IMR-90 (cell line): ENCODE results near the gene CPXM1. TPM values are rescaled to one million over a fixed set of nuclear protein-coding genes. Genes with fewer than 3 reads are reported as not detected.

Experiments
- ATAC-seq: fragments of 200-7000 bp; cut with Tn5 transposase; 2 replicates; pipeline ENCODE4 v1.9.1; 2020; ENCODE audit warnings: low read depth, mild to moderate bottlenecking, moderate library complexity
- BruUV-seq: library from RNA; stranded (reverse); fragments of 400-500 nt; replicated peaks from 2 replicates; lab custom pipeline; 2021; lab: Mats Ljungman, UMichigan
- CTCF ChIA-PET: fragments of 300-600 bp; formaldehyde crosslinking; extraction: SDS; loops from one replicate; lab custom pipeline; 2021; ENCODE audit warnings: antibody characterized with exemption; lab: Yijun Ruan, JAX
- POLR2A ChIA-PET: fragments of 300-600 bp; sonication (Branson Sonifier 250); formaldehyde crosslinking; loops from one replicate; lab custom pipeline; 2022; ENCODE audit warnings: antibody characterized with exemption; ENCODE audit not compliant: unreplicated experiment; lab: Charles Lee
- DNase-seq: peaks from one replicate; pipeline ENCODE4 v3.0.0; 2013
- H2AFZ ChIP-seq: replicated peaks from 2 replicates; pipeline ENCODE3; 2013; ENCODE audit warnings: low read length, mild to moderate bottlenecking; ENCODE audit not compliant: poor library complexity
- H2AK5ac ChIP-seq: 2 replicates; pipeline ENCODE4 v1.6.1; 2013; ENCODE audit warnings: low read depth, low read length, inconsistent platforms
- H2AK9ac ChIP-seq: replicated peaks from 2 replicates; pipeline ENCODE3; 2013; ENCODE audit warnings: mild to moderate bottlenecking, low read depth, low read length, moderate library complexity; ENCODE audit not compliant: poor library complexity
- H2BK120ac ChIP-seq: 2 replicates; pipeline ENCODE4 v1.6.1; 2013; ENCODE audit warnings: low read depth, low read length, inconsistent platforms
- H2BK15ac ChIP-seq: 3 replicates; pipeline ENCODE4 v1.6.1; 2013; ENCODE audit warnings: low read depth, low read length, inconsistent platforms
- H2BK20ac ChIP-seq: 2 replicates; pipeline ENCODE4 v1.6.1; 2013; ENCODE audit warnings: low read depth, mild to moderate bottlenecking, inconsistent platforms, low read length, moderate library complexity
- H2BK5ac ChIP-seq: 2 replicates; pipeline ENCODE4 v1.6.1; 2013; ENCODE audit warnings: mild to moderate bottlenecking, low read depth, low read length, inconsistent platforms; ENCODE audit not compliant: poor library complexity, severe bottlenecking
- H3K14ac ChIP-seq: replicated peaks from 2 replicates; pipeline ENCODE4 v1.6.1; 2013; ENCODE audit warnings: low read depth, low read length, inconsistent platforms
- H3K18ac ChIP-seq: 2 replicates; pipeline ENCODE4 v1.6.1; 2013; ENCODE audit warnings: low read depth, low read length, control low read depth
- H3K23ac ChIP-seq: 2 replicates; pipeline ENCODE4 v1.6.1; 2013; ENCODE audit warnings: low read depth, low read length, inconsistent platforms
- H3K27ac ChIP-seq: 2 replicates; pipeline ENCODE4 v1.5.1; 2013; ENCODE audit warnings: mild to moderate bottlenecking, control low read depth, low read length; ENCODE audit not compliant: insufficient read depth
- H3K27me3 ChIP-seq: 2 replicates; pipeline ENCODE4 v1.6.1; 2013; ENCODE audit warnings: low read length; ENCODE audit not compliant: control insufficient read depth, insufficient read depth
- H3K36me3 ChIP-seq: 2 replicates; pipeline ENCODE4 v1.6.1; 2013; ENCODE audit warnings: low read length, mixed read lengths; ENCODE audit not compliant: control insufficient read depth, insufficient read depth
- H3K4ac ChIP-seq: 2 replicates; pipeline ENCODE4 v1.6.1; 2013; ENCODE audit warnings: low read depth, low read length, inconsistent platforms
- H3K4me1 ChIP-seq: 2 replicates; pipeline ENCODE4 v1.6.1; 2013; ENCODE audit warnings: low read length, mixed read lengths; ENCODE audit not compliant: control insufficient read depth, insufficient read depth
- H3K4me2 ChIP-seq: 2 replicates; pipeline ENCODE4 v1.6.1; 2013; ENCODE audit warnings: low read depth, mild to moderate bottlenecking, control low read depth, low read length, moderate library complexity
- H3K4me3 ChIP-seq: 2 replicates; pipeline ENCODE4 v1.5.1; 2013; ENCODE audit warnings: low read depth, mild to moderate bottlenecking, control low read depth, low read length, moderate library complexity; ENCODE audit not compliant: insufficient read depth
- H3K56ac ChIP-seq: 2 replicates; pipeline ENCODE4 v1.6.1; 2013; ENCODE audit warnings: low read length, inconsistent platforms; ENCODE audit not compliant: insufficient read depth; ENCODE audit errors: extremely low read depth
- H3K79me1 ChIP-seq, 2 experiments: 2 replicates each; pipeline ENCODE4 v1.6.1; 2013; ENCODE audit warnings: low read length in 2 of 2, inconsistent platforms in 1 of 2, low read depth in 1 of 2
- H3K9ac ChIP-seq: 2 replicates; pipeline ENCODE4 v1.6.1; 2013; ENCODE audit warnings: low read depth, low read length, control low read depth
- H3K9me1 ChIP-seq: 2 replicates; pipeline ENCODE4 v1.6.1; 2013; ENCODE audit warnings: low read length, inconsistent platforms; ENCODE audit not compliant: insufficient read depth
- H3K9me3 ChIP-seq: 2 replicates; pipeline ENCODE4 v1.6.1; 2013; ENCODE audit warnings: low read length; ENCODE audit not compliant: control insufficient read depth, insufficient read depth
- H4K20me1 ChIP-seq: 2 replicates; pipeline ENCODE4 v1.6.1; 2013; ENCODE audit warnings: low read length, inconsistent platforms; ENCODE audit not compliant: insufficient read depth
- H4K5ac ChIP-seq: 2 replicates; pipeline ENCODE4 v1.6.1; 2013; ENCODE audit warnings: mild to moderate bottlenecking, low read depth, low read length, control low read depth
- H4K8ac ChIP-seq, 2 experiments: 2 replicates each; pipeline ENCODE4 v1.6.1; 2013; ENCODE audit warnings: low read depth in 2 of 2, low read length in 2 of 2, control low read depth in 1 of 2, inconsistent platforms in 1 of 2
- H4K91ac ChIP-seq: 2 replicates; pipeline ENCODE4 v1.6.1; 2013; ENCODE audit warnings: low read depth, low read length, inconsistent platforms; ENCODE audit not compliant: insufficient read depth
- BHLHE40 ChIP-seq: fragments of 150-350 bp; IDR thresholded peaks from 2 replicates; pipeline ENCODE4 v1.6.1; 2016; ENCODE audit warnings: mild to moderate bottlenecking, low read depth, low read length
- CEBPB ChIP-seq: IDR thresholded peaks from 2 replicates; pipeline ENCODE4 v1.6.1; 2012; ENCODE audit warnings: low read depth, low read length, improper control_type of control experiment
- CHD1 ChIP-seq: IDR thresholded peaks from 2 replicates; pipeline ENCODE4 v1.6.1; 2012; ENCODE audit warnings: low read depth, low read length, improper control_type of control experiment
- FOS ChIP-seq: fragments of 150-350 bp; IDR thresholded peaks from 2 replicates; pipeline ENCODE4 v1.6.1; 2016; ENCODE audit warnings: low read depth, low read length
- MAFK ChIP-seq: IDR thresholded peaks from 2 replicates; pipeline ENCODE4 v1.6.1; 2012; ENCODE audit warnings: low read depth, low read length, improper control_type of control experiment
- MAZ ChIP-seq: IDR thresholded peaks from 2 replicates; pipeline ENCODE4 v1.6.1; 2012; ENCODE audit warnings: low read depth, mild to moderate bottlenecking, low read length, improper control_type of control experiment, moderate library complexity, borderline replicate concordance
- MXI1 ChIP-seq: IDR thresholded peaks from 2 replicates; pipeline ENCODE4 v1.6.1; 2012; ENCODE audit warnings: low read depth, mild to moderate bottlenecking, low read length, moderate library complexity, borderline replicate concordance
- NFE2L2 ChIP-seq: fragments of 150-350 bp; IDR thresholded peaks from 2 replicates; pipeline ENCODE4 v1.6.1; 2016; ENCODE audit warnings: low read depth, mild to moderate bottlenecking, low read length
- POLR2A ChIP-seq: IDR thresholded peaks from 2 replicates; pipeline ENCODE4 v1.6.1; 2012; ENCODE audit warnings: mild to moderate bottlenecking, low read depth, low read length
- RAD21 ChIP-seq: IDR thresholded peaks from 2 replicates; pipeline ENCODE4 v1.6.1; 2012; ENCODE audit warnings: low read length, improper control_type of control experiment
- RCOR1 ChIP-seq: IDR thresholded peaks from 2 replicates; pipeline ENCODE4 v1.6.1; 2012; ENCODE audit warnings: mild to moderate bottlenecking, low read length, improper control_type of control experiment; ENCODE audit not compliant: insufficient replicate concordance
- RFX5 ChIP-seq: IDR thresholded peaks from 2 replicates; pipeline ENCODE4 v1.8.0; 2012; ENCODE audit warnings: low read depth, mild to moderate bottlenecking, low read length, moderate library complexity
- SMC3 ChIP-seq: fragments of 150-350 bp; IDR thresholded peaks from 2 replicates; pipeline ENCODE4 v1.6.1; 2016; ENCODE audit warnings: low read depth, mild to moderate bottlenecking, antibody characterized with exemption, low read length, moderate library complexity
- WGBS, 2 experiments: methylation state at CpG; one replicate each; pipeline versions ENCODE4 v1.1.5 to v1.1.7; 2013; ENCODE audit warnings: missing lambda C conversion rate in 2 of 2; ENCODE audit not compliant: insufficient read length in 1 of 2; ENCODE audit errors: extremely low coverage in 2 of 2; 5-methylcytosine and 5-hydroxymethylcytosine counted together
- dilution Hi-C: fragments of 300-500 bp; cut with HindIII; formaldehyde crosslinking; loops from one replicate; pipeline ENCODE4 v1.14.3; 2018; ENCODE audit warnings: low sequenced_read_pairs; ENCODE audit not compliant: unreplicated experiment
- in situ Hi-C: fragments of 300-500 bp; cut with MboI; formaldehyde crosslinking; loops from 3 replicates; pipeline ENCODE4 v1.14.3; 2019; ENCODE audit warnings: low sequenced_read_pairs, inconsistent platforms, mixed read lengths
- intact Hi-C: fragments of 100-400 bp; cut with micrococcal nuclease; formaldehyde crosslinking; loops from 2 replicates; pipeline ENCODE4 v1.10.0; 2022
- polyA plus RNA-seq, 3 experiments: library from polyadenylated mRNA; depleted of rRNA; stranded (reverse); fragments of >200 nt; gene quantifications; 2 replicates each; pipeline ENCODE4 v1.2.3, GENCODE V29; 2012; ENCODE audit warnings: low replicate concordance in 1 of 3
- total RNA-seq: library from RNA; depleted of rRNA; stranded (reverse); fragments of >200 nt; gene quantifications from 2 replicates; pipeline ENCODE4 v1.2.3, GENCODE V29; 2012
- TF ChIP-seq, protein P1 (sequence below): fragments of 150-350 bp; IDR thresholded peaks from 2 replicates; pipeline ENCODE4 v1.6.1; 2016; ENCODE audit warnings: low read depth, mild to moderate bottlenecking, low read length, moderate library complexity, borderline replicate concordance
- TF ChIP-seq, protein P2 (sequence below): fragments of 150-350 bp; IDR thresholded peaks from 2 replicates; pipeline ENCODE4 v1.6.1; 2017; ENCODE audit warnings: mild to moderate bottlenecking, antibody characterized with exemption, low read length, low read depth
- TF ChIP-seq, protein P3 (sequence below): conservative IDR thresholded peaks from 2 replicates; pipeline ENCODE4 v1.5.1; 2012; ENCODE audit warnings: mild to moderate bottlenecking, low read depth, low read length, improper control_type of control experiment

The CPXM1 gene
- total and polyA plus RNA-seq, 2 of the 4 experiments (the other 2 are of a cell fraction): 1.1 to 4.6 TPM

DNA sequence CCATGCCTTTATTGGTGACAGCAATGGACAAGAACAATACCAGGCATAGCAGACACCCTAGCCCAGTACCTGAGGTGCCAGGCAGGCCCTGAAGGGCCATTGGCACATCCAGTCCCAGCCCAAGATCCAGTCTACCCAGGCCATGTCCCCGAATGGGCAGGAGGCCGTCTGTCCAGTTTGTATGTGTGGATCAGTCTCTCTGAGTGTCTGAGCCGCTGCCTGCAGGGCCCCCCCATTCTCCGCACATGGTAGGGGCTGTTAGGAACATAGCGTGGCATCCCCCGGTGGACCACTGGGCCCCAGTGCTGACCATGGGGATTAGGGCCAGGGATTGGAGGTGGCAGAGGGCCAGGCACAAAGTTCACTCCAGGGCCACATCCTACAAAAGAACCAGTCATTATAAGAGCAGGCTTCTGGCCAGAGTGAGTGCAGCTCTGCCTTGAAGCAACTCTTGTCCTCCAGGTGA lies 34.9 kb upstream of the CPXM1 start:
- DNase-seq (no peak), ATAC-seq (no peak)
- Histone ChIP-seq H3K18ac (no peak overlapping the region), H3K4me2 (no peak overlapping the region), H3K79me1 (peaks cover 7 to 23% of the 10 kb centered on the region in 2 experiments; a peak in 3 of 4 replicates), H3K27me3 (no peaks in the 10 kb centered on the region), H3K9me1 (peaks cover 30% of the 10 kb centered on the region), H2AK5ac (no peak overlapping the region), H3K4me1 (peaks cover 12% of the 10 kb centered on the region), H3K56ac (no peak overlapping the region), H3K4ac (no peak overlapping the region), H3K9ac (no peak overlapping the region), H3K36me3 (peaks cover 26% of the 10 kb centered on the region), H3K27ac (no peak overlapping the region), H3K14ac (no peak overlapping the region), H2BK5ac (no peak overlapping the region), H2BK20ac (no peak overlapping the region), H4K5ac (no peak overlapping the region), H4K91ac (no peak overlapping the region), H3K23ac (no peak overlapping the region), H2AK9ac (no peak overlapping the region), H3K9me3 (no peaks in the 10 kb centered on the region), H2AFZ (no peak overlapping the region), H2BK120ac (no peak overlapping the region), H2BK15ac (no peak overlapping the region), H4K20me1 (peaks cover 3% of the 10 kb centered on the region; the same call in 1 of the 2 replicates), H4K8ac (no peak overlapping the region), H3K4me3 (no peak overlapping the region)
- intact Hi-C loops: no loop called here
- BruUV-seq: no TSS peak
- ChIA-PET CTCF (interaction anchor here (0.6 kb wide), 1 partner anchor 1060 kb away, joined by 5 read pairs; no protein-coding TSS in a partner anchor), POLR2A (no interaction called here)
- no CpG with 5 or more reads among the region's 6 CpGs for WGBS, 2 experiments
- dilution Hi-C loops: no loop called here
- in situ Hi-C loops: loop anchor here (25.0 kb wide), 1 partner anchor 323 kb away; the partner anchor contains the start of gene ZNF343
- TF ChIP-seq SMC3 (no peak), NFE2L2 (no peak), MAFK (no peak), FOS (no peak), POLR2A (no peak), RFX5 (no peak), RCOR1 (no peak), CEBPB (no peak), BHLHE40 (no peak), MAZ (no peak), RAD21 (no peak), CHD1 (no peak), MXI1 (no peak)
- TF ChIP-seq, protein P1, sequence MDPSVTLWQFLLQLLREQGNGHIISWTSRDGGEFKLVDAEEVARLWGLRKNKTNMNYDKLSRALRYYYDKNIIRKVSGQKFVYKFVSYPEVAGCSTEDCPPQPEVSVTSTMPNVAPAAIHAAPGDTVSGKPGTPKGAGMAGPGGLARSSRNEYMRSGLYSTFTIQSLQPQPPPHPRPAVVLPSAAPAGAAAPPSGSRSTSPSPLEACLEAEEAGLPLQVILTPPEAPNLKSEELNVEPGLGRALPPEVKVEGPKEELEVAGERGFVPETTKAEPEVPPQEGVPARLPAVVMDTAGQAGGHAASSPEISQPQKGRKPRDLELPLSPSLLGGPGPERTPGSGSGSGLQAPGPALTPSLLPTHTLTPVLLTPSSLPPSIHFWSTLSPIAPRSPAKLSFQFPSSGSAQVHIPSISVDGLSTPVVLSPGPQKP: no peak
- TF ChIP-seq, protein P2, sequence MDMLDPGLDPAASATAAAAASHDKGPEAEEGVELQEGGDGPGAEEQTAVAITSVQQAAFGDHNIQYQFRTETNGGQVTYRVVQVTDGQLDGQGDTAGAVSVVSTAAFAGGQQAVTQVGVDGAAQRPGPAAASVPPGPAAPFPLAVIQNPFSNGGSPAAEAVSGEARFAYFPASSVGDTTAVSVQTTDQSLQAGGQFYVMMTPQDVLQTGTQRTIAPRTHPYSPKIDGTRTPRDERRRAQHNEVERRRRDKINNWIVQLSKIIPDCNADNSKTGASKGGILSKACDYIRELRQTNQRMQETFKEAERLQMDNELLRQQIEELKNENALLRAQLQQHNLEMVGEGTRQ: no peak
- TF ChIP-seq, protein P3, sequence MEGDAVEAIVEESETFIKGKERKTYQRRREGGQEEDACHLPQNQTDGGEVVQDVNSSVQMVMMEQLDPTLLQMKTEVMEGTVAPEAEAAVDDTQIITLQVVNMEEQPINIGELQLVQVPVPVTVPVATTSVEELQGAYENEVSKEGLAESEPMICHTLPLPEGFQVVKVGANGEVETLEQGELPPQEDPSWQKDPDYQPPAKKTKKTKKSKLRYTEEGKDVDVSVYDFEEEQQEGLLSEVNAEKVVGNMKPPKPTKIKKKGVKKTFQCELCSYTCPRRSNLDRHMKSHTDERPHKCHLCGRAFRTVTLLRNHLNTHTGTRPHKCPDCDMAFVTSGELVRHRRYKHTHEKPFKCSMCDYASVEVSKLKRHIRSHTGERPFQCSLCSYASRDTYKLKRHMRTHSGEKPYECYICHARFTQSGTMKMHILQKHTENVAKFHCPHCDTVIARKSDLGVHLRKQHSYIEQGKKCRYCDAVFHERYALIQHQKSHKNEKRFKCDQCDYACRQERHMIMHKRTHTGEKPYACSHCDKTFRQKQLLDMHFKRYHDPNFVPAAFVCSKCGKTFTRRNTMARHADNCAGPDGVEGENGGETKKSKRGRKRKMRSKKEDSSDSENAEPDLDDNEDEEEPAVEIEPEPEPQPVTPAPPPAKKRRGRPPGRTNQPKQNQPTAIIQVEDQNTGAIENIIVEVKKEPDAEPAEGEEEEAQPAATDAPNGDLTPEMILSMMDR: no peak
